Gastroesophageal sphincter (tissue), 4 donors: ENCODE data around the gene EXD3. TPM values are rescaled to one million over a fixed set of nuclear protein-coding genes. Genes with fewer than 3 reads are reported as not detected.

Experiments
- ATAC-seq: fragments of 150-250 bp; one replicate; pipeline ENCODE4 v1.9.1; 2016; ENCODE audit warnings: mild to moderate bottlenecking, moderate library complexity
- H3K27ac ChIP-seq, 4 donors: fragments of 200-600 bp; sonication (generic) in 3 of 4; 1 replicate in 3 of 4; 2 replicates in 1 of 4; pipeline ENCODE4 v1.5.1; 2016 to 2019
- H3K27me3 ChIP-seq: fragments of 200-600 bp; sonication (generic); one replicate; pipeline ENCODE4 v1.5.1; 2019
- H3K36me3 ChIP-seq, 2 donors: fragments of 200-600 bp; sonication (generic); one replicate each; pipeline ENCODE4 v1.5.1; 2019; ENCODE audit warnings: control low read depth in 1 of 2
- H3K4me1 ChIP-seq, 3 donors: fragments of 200-600 bp; sonication (generic); 1 replicate in 2 of 3; 2 replicates in 1 of 3; pipeline ENCODE4 v1.5.1; 2016 to 2019; ENCODE audit warnings: control low read depth in 2 of 3
- H3K4me3 ChIP-seq, 2 donors: fragments of 200-600 bp; sonication (generic); one replicate each; pipeline ENCODE4 v1.5.1; 2019; ENCODE audit warnings: mild to moderate bottlenecking in 1 of 2, moderate library complexity in 1 of 2
- H3K9me3 ChIP-seq, 3 donors: fragments of 200-600 bp; sonication (generic); one replicate each; pipeline ENCODE4 v1.5.1; 2017 to 2019; ENCODE audit warnings: control low read depth in 2 of 3
- EP300 ChIP-seq: sonication (generic); formaldehyde crosslinking; IDR thresholded peaks from one replicate; pipeline ENCODE4 v1.6.1; 2017; ENCODE audit warnings: antibody characterized with exemption, mild to moderate bottlenecking
- POLR2A ChIP-seq, 2 donors: fragments of 450-650 bp; IDR thresholded peaks; one replicate each; pipeline ENCODE4 v1.6.1; 2017; ENCODE audit warnings: antibody characterized with exemption in 2 of 2, mild to moderate bottlenecking in 2 of 2, moderate library complexity in 1 of 2
- POLR2AphosphoS5 ChIP-seq: sonication (generic); formaldehyde crosslinking; IDR thresholded peaks from one replicate; pipeline ENCODE4 v1.6.1; 2017; ENCODE audit warnings: antibody characterized with exemption
- WGBS, 2 donors: methylation state at CpG; one replicate each; pipeline ENCODE4 v1.1.5; 2018; ENCODE audit warnings: low coverage in 1 of 2; 5-methylcytosine and 5-hydroxymethylcytosine counted together
- total RNA-seq, 4 donors: library from RNA; depleted of rRNA; stranded (reverse); fragments of >200 nt; gene quantifications; one replicate each; pipeline ENCODE4 v1.1.0, GENCODE V29; 2016
- TF ChIP-seq, protein P1 (sequence below), 4 experiments: fragments of 200-600 bp in 2 of 4; fragments of 450-650 bp in 2 of 4; sonication (generic) in 1 of 4; IDR thresholded peaks; one replicate each; pipeline ENCODE4 v1.5.1; 2017 to 2019; ENCODE audit warnings: antibody characterized with exemption in 4 of 4, mild to moderate bottlenecking in 2 of 4, moderate library complexity in 2 of 4

The EXD3 gene
- total RNA-seq, 4 donors from 2014 or later = 3.7 to 29.7 (median 10.9) TPM

- Histone ChIP-seq H3K27ac (no peak overlapping the region), H3K27me3 (no peaks in the 10 kb centered on the region), H3K9me3 (peaks cover 0 to 39% (median 0%) of the 10 kb centered on the region in 3 donors), H3K36me3 (peaks cover 0 to 20% of the 10 kb centered on the region in 2 donors), H3K4me3 (no peak overlapping the region), H3K4me1 (no peaks in the 10 kb centered on the region)
- ATAC-seq = no peak
- TF ChIP-seq POLR2A (IDR thresholded peaks at IDR 0.05) = no peak
- TF ChIP-seq EP300 = no peak
- TF ChIP-seq, protein P1, sequence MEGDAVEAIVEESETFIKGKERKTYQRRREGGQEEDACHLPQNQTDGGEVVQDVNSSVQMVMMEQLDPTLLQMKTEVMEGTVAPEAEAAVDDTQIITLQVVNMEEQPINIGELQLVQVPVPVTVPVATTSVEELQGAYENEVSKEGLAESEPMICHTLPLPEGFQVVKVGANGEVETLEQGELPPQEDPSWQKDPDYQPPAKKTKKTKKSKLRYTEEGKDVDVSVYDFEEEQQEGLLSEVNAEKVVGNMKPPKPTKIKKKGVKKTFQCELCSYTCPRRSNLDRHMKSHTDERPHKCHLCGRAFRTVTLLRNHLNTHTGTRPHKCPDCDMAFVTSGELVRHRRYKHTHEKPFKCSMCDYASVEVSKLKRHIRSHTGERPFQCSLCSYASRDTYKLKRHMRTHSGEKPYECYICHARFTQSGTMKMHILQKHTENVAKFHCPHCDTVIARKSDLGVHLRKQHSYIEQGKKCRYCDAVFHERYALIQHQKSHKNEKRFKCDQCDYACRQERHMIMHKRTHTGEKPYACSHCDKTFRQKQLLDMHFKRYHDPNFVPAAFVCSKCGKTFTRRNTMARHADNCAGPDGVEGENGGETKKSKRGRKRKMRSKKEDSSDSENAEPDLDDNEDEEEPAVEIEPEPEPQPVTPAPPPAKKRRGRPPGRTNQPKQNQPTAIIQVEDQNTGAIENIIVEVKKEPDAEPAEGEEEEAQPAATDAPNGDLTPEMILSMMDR (IDR thresholded peaks at IDR 0.05) = no peak
- TF ChIP-seq POLR2AphosphoS5 = no peak
- 72% methylated on average over 2 of the region's 5 CpGs; no CpG with 5 or more reads in 1 of the 2 donors for WGBS, 2 donors
These were observed 63.1 kb downstream of the EXD3 start for GRCh38 chr9:137359850-137360249.

- Histone ChIP-seq H3K27ac (no peak overlapping the region), H3K4me3 (no peak overlapping the region), H3K9me3 (peaks cover 0 to 29% (median 0%) of the 10 kb centered on the region in 3 donors), H3K4me1 (no peaks in the 10 kb centered on the region), H3K27me3 (no peaks in the 10 kb centered on the region), H3K36me3 (peaks cover 0 to 13% of the 10 kb centered on the region in 2 donors)
- 50 to 100% methylated on average over 2 of the region's 10 CpGs for WGBS, 2 donors
- no peak for ATAC-seq
- no peak for TF ChIP-seq POLR2A (IDR thresholded peaks at IDR 0.05)
- TF ChIP-seq, protein P1 (IDR thresholded peaks at IDR 0.05) = no peak
- no peak for TF ChIP-seq POLR2AphosphoS5
- no peak for TF ChIP-seq EP300
These were observed 64.8 kb downstream of the EXD3 start for GRCh38 chr9:137358126-137358525.

DNA sequence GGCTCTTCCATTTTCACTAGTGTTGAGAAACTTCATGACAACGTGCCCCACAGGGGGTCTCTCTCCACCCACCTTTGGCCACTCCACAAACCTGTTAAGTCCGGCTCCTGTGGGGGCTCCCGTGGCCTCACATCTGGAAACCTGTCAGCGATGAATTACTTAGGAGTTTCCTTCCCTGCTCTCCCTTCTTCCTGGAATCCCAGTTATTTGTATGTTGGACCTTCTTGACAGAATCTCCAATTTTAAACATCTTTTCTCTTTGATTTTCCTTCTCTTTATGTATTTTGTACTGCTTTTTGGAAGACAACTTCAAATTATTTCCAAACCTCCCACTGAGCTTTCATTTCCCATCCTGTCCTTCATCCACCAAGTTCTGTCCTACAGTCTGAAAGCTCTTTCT lies 65.8 kb downstream of the EXD3 start:
- peaks cover 0 to 28% (median 0%) of the 10 kb centered on the region in 3 donors for H3K9me3 ChIP-seq
- 81 to 100% methylated on average over 2 to 4 of the region's 4 CpGs for WGBS, 2 donors
- no peak overlapping the region for H3K4me3 ChIP-seq
- no peak overlapping the region for H3K27ac ChIP-seq
- peaks cover 0 to 14% of the 10 kb centered on the region in 2 donors for H3K36me3 ChIP-seq
- H3K4me1 ChIP-seq = no peaks in the 10 kb centered on the region
- TF ChIP-seq POLR2AphosphoS5 = no peak
- TF ChIP-seq, protein P1 (IDR thresholded peaks at IDR 0.05) = no peak
- TF ChIP-seq EP300 = no peak
- TF ChIP-seq POLR2A (IDR thresholded peaks at IDR 0.05) = no peak
- H3K27me3 ChIP-seq = no peaks in the 10 kb centered on the region
- no peak for ATAC-seq

GRCh38 chr9:137355761-137356365 lies 67.1 kb downstream of the EXD3 start:
- H3K27ac ChIP-seq = no peak overlapping the region
- peaks cover 0 to 22% of the 10 kb centered on the region in 2 donors for H3K36me3 ChIP-seq
- no peak overlapping the region for H3K4me3 ChIP-seq
- TF ChIP-seq, protein P1 (IDR thresholded peaks at IDR 0.05) = no peak
- TF ChIP-seq POLR2AphosphoS5 (no peak), POLR2A (IDR thresholded peaks at IDR 0.05) (no peak), EP300 (no peak)
- H3K9me3 ChIP-seq = peaks cover 0 to 24% (median 0%) of the 10 kb centered on the region in 3 donors
- no peaks in the 10 kb centered on the region for H3K27me3 ChIP-seq
- 86 to 94% methylated on average over 1 to 3 of the region's 18 CpGs for WGBS, 2 donors
- no peaks in the 10 kb centered on the region for H3K4me1 ChIP-seq
- no peak for ATAC-seq
